Measurements from ENCODE around the gene PKHD1. TPM values are rescaled to one million over a fixed set of nuclear protein-coding genes. Genes with fewer than 3 reads are reported as not detected.

The PKHD1 gene
- total RNA-seq, 1 experiment from 2014 or later: 0.09 TPM

- no peak overlapping the region for H2BK5ac ChIP-seq (ENCODE audit: insufficient read length, low read length)
- no peak overlapping the region for H4K8ac ChIP-seq (replicated peaks; ENCODE audit: insufficient read length, low read depth, low read length)
- no peak overlapping the region for H3K23ac ChIP-seq (ENCODE audit: insufficient read length, low read depth, low read length)
- H2BK120ac ChIP-seq (ENCODE audit: low read depth, low read length, poor library complexity, severe bottlenecking): no peak overlapping the region
- H3K79me1 ChIP-seq (ENCODE audit: insufficient read depth, low read depth, low read length, poor library complexity, severe bottlenecking): no peaks in the 10 kb centered on the region
- H4K91ac ChIP-seq (ENCODE audit: insufficient read length, low read depth, low read length): no peak overlapping the region
- no peaks in the 10 kb centered on the region for H4K20me1 ChIP-seq (ENCODE audit: control insufficient read depth, insufficient read depth, insufficient read length)
- no peak overlapping the region for H4K5ac ChIP-seq (ENCODE audit: insufficient read length, low read depth, low read length)
- no peak overlapping the region for H3K14ac ChIP-seq (ENCODE audit: insufficient read depth, low read length)
- TF ChIP-seq CTCF (conservative IDR thresholded peaks at IDR 0.05): no peak
- Mint-ChIP-seq H3K27me3 (ENCODE audit: low read depth) (no peaks in the 10 kb centered on the region), H3K4me3 (no peak overlapping the region), H3K4me1 (no peaks in the 10 kb centered on the region), H3K27ac (no peak overlapping the region), H3K9me3 (no peaks in the 10 kb centered on the region), H3K36me3 (ENCODE audit: insufficient read depth in 1 of 3, low read depth in 3 of 3) (no peaks in the 10 kb centered on the region)
- H2BK12ac ChIP-seq (ENCODE audit: insufficient read length, low read depth, low read length): no peak overlapping the region
- no peak overlapping the region for H3K18ac ChIP-seq (ENCODE audit: insufficient read length, low read depth, low read length)
- H3K23me2 ChIP-seq (ENCODE audit: insufficient read length, low read depth, low read length, poor library complexity, severe bottlenecking): no peaks in the 10 kb centered on the region
- H3K79me2 ChIP-seq (ENCODE audit: insufficient read depth, low read length): no peaks in the 10 kb centered on the region
- H3K4me1 ChIP-seq (ENCODE audit: insufficient read depth, low read length): no peaks in the 10 kb centered on the region
- H3K9ac ChIP-seq (ENCODE audit: extremely low read depth, insufficient read length, low read length): no peak overlapping the region
- H2AFZ ChIP-seq (ENCODE audit: low read length): no peak overlapping the region
- H2BK15ac ChIP-seq (ENCODE audit: low read depth, low read length): no peak overlapping the region
- no peak overlapping the region for H3T11ph ChIP-seq (ENCODE audit: low read length)
- no peak overlapping the region for H2BK20ac ChIP-seq (ENCODE audit: low read depth, low read length, poor library complexity, severe bottlenecking)
- H3K27me3 ChIP-seq (ENCODE audit: insufficient read depth, low read length): no peaks in the 10 kb centered on the region
- H3K27ac ChIP-seq (ENCODE audit: insufficient read length, low read depth, low read length): no peak overlapping the region
- no peak overlapping the region for H2AK5ac ChIP-seq (ENCODE audit: insufficient read length, low read length)
- WGBS (ENCODE audit: extremely low coverage, insufficient read length, low lambda C conversion rate): no CpG with 5 or more reads among the region's 1 CpG
- H3K56ac ChIP-seq (ENCODE audit: insufficient read length, low read depth, low read length): no peak overlapping the region
- H3K9me3 ChIP-seq (ENCODE audit: control insufficient read depth, low read depth, low read length): no peaks in the 10 kb centered on the region
- no peak for DNase-seq
- H3K4ac ChIP-seq (ENCODE audit: low read depth, low read length): no peak overlapping the region
- H3K4me2 ChIP-seq (ENCODE audit: insufficient read depth, insufficient read length, low read length): no peak overlapping the region
Observed at GRCh38 chr6:51718533-51718932, 368.9 kb downstream of the PKHD1 start.
